Raji (cell line): ENCODE data around the gene SMYD4.

Experiments
- POLR2A ChIP-seq: IDR thresholded peaks from 2 replicates; pipeline ENCODE4 v1.6.1; 2011; ENCODE audit warnings: low read depth, low read length, control low read depth; ENCODE audit not compliant: insufficient read depth

Gene SMYD4

DNA sequence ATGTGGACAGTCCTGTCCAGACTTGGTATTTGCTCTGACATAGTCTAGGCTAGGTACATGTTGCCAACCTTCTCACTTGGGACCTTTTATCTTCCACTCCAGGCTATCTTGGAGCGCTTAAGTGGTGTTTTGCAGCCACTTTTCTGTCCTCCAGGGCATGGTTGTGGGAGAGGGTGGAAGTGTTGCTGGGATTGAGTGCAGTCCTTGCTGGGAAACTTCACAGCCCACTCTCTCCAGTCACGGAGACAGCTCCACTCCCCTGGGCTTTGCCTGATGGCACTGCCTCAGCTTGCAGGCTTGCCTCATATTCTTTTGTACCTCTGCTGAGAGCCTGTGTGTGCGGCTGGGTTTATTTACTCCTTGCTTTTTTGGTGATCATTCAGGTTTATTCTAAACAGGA lies 17.5 kb upstream of the SMYD4 start:
- TF ChIP-seq POLR2A: no peak

DNA sequence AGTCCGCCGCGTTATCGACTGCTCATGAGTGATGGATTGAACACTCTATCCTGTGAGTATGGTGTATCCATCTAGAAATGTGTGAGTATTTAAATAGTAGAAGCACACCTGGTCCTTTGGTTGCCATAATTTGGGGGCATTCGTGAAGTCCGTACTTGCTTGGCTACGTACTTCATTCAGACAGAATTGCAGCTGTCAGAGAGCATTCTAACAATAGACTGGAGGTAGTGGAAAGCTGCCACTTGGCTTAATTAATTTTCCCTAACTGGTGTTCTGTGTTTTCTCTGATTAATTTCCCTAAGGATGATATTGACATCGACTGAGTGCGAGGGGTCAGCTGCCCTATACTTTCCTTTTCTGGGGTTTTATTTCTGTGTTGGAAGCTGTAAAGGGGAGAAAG lies 14.2 kb upstream of the SMYD4 start:
- no peak for TF ChIP-seq POLR2A

DNA sequence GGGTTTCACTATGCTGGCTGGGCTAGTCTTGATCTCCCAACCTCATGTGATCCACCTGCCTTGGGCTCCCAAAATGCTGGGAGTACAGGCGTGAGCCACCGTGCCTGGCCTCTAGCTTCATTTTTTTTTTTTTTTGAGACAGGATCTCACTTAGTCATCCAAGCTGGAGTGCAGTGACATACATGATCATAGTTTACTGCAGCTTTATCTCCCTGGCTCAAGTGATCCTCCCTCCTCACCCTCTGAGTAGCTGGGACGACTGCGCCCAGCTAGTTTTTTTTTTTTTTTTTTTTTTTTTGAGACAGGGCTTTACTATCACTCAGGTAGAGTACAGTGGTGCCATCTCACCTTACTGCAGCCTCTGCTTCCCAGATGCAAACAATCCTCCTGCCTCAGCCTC lies 9.8 kb upstream of the SMYD4 start:
- TF ChIP-seq POLR2A: no peak

DNA sequence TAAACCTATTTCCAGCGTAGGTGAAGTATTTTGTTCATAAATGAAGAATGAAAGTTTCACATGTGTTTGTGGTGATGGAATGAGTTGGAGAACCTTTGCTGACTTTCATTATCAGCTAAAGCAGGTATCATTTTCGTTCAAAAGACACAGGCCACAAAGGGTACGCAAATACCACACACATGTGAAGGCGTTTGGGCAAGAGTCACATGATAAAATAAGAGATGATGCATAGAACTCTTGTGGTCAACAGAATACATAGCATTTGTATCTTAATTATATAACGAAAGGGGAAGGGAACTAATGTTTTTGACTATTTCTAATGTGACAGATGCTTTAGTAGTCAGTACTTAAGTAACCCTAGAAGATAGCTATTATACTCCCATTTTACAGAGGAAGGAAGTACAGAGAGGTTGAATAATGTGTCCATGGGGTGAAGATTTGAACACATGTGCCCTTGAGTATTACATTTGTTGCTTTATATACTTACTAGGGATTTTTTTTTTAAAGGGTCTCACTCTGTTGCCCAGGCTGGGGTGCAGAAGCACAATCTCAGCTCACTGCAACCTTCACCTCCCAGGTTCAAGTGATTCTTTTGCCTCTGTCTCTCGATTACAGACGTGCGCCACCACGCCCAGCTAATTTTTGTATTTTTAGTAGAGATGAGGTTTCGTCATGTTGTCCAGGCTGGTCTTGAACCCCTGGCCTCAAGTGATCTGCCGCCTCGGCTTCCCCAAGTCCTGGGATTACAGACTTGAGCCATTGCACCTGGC lies 4.9 kb upstream of the SMYD4 start:
- TF ChIP-seq POLR2A: no peak

DNA sequence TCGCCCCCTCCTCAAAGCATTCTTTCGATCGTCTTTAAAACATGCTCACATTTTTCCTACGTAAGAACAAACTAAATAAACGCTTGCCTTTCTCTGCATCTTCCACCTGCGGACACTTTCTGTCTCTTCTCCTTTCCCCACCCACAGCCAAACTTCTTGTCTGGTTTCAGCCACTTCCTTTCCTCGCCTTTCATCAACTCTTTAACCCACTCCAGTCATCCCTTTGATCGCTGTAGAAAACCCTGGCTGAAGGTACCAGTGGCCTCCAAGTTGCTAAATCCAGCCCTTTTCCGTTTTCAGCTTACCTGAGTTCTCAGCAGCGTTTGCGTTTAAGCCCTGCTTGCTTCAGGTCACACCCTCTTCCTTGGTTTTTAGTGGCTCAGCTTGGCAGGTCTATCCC lies 586 bp upstream of the SMYD4 start:
- no peak for TF ChIP-seq POLR2A

DNA sequence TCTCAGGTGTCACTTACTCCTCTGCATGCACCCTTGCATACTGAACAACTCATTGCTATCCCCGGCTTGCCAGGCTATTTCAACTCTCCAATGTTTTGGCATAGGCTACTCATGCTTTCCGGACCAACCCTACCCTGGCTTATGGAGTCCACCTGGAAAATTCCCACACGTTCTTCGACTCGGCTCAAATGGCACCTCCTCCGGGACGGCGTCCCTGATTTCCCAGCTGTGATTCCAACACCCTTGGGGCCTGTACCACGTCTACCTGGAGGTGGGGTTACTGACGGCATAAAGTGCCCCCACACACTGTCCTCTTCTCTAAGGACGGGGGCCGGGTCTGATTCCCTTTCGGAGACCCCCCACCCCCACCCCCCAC lies 498 bp downstream of the SMYD4 start:
- TF ChIP-seq POLR2A: no peak

DNA sequence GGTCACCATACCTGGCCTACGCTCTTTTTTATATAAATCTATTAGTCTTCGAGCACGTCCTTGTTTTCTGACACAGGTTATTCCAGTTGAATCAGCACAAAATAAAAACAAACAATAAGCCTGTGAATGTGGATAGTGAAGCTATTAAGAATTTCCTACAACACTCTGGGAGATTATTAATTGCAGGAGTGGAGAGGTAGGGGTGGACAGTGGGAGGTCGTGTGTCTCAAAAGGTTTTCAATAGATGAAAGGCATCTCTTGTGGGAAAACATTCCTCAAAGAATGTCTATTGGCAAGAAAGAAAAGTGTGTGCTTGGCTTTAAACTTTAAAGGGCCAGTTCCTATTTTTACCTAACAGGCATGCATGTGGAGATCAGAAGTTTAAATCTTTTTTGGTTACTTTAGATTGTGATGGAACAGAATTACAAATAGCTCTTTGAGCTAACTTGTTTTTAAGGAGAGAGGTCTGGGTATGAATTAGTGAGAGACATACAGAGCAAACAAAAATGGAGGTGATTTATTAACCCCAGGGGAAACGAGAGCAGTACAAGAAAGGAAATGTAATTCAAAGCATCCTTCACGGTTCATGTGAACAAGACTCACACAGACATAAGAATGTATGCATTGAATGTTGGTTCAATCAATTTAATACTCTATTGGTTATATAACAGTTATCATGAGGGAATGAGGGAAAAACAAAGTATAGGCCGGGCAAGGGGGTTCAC lies 9.0 kb downstream of the SMYD4 start:
- TF ChIP-seq POLR2A: no peak

DNA sequence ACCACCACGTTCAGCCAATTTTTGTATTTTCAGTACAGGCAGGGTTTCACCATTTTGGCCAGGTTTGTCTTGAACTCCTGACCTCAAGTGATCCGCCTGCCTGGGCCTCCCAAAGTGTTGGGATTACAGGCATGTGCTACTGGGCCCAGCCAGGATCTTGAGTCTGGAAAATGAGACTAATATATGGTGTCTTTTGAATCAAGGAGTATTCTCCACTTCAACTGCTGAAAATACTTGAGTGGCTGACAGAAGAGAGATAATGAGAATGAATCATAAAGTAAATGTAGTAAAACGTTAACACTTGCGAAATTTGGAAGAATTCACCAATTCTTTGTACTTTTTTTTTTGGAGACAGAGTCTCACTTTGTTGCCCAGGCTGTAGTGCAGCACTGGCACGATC lies 16.6 kb downstream of the SMYD4 start:
- no peak for TF ChIP-seq POLR2A

DNA sequence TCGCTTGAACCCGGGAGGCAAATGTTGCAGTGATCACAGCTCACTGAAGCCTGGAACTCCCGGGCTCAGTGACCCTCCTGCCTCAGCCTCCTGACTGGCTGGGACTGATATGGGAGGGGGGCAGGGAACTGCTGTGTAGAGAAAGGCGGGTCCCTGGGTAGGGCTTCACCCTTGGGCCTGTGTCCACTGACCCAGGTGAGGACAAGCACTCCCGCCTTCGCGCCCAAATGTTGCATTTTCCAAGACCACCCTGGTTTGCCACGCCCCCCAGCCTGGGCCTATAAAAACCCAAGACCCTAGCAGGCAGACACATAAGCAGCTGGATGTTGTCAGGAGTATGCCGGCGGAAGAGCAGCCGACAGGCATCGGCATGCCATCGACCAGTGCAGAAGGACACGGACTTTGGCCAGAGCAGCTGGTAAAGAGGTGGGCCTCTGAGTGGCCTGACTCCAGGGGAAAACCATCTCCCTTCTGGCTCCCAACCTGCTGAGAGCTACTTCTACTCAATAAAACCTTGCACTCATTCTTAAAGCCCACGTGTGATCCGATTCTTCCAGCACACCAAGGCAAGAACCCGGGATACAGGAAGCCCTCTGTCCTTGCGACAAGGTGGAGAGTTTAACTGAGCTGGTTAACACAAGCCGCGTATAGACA lies 19.1 kb downstream of the SMYD4 start:
- no peak for TF ChIP-seq POLR2A

DNA sequence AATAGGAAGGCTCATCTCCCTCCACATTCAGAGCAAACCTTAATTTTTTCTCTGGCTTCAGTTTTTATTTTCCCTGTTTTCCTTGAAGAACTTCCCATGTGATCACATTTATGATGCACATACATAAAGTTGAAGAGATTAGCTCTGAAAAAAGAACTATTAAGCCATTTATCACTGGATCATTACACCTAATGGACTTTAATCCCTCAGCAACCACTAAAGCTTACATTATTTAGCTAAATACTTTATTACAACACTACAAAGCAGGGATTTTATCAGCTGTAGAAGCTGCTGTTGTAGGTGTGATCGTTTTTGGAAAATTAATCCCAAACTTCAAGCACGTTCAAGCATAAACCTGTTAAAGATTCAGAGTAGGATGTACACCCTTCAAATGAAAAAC lies 21.1 kb downstream of the SMYD4 start:
- no peak for TF ChIP-seq POLR2A

DNA sequence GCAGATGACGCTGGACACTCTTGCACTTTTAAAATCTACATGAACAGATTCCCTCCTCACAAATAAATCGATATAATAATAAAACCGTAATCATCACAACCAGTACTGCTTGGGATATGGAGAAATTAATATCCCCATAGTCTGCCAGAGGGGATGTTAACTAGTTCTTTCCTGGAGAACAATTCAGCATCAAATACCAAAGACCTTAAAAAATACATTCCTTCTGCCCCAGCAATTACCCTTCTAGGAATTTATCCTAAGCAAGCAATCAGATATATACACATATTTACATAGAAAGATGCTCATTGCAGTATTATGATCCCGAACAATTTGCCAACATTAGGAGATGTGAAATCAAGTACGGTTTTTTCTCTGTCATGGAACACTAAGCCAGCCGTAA lies 21.8 kb downstream of the SMYD4 start:
- no peak for TF ChIP-seq POLR2A

DNA sequence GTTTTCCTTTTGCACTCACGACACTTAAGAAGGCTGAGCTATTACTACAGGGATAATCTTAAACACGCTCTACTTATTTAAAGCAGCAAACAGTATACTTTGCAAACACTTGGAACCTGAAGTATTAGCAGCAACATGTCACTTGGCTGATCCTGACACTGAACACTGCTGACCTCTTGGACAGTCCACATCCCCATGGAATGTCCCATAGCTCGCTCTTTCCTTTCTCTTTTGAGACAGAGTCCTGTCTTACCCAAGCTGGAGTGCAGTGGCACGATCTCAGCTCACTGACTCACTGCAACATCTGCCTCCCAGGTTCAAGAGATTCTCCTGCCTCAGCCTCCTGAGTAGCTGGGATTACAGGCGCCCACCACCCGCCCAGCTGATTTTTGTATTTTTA lies 26.4 kb downstream of the SMYD4 start:
- TF ChIP-seq POLR2A: no peak

DNA sequence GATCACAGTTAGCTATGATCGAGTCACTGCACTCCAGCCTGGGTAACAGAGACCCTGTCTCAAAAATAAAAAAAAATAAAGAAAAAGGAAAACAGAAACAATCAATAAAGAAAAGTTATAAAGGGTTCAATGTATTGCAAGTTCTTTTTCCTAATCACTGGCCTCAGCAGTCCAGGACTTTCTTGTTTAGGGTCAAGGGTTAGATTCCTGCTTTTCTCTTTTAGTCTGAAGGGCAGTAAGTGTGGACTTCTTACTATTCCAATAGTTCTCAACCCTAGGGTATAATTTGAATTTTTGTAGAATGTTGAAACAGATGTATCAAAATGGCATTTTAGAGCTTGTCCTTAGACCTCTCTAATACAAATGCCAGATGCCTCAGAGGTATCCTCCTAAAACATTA lies 27.3 kb downstream of the SMYD4 start:
- TF ChIP-seq POLR2A: no peak

DNA sequence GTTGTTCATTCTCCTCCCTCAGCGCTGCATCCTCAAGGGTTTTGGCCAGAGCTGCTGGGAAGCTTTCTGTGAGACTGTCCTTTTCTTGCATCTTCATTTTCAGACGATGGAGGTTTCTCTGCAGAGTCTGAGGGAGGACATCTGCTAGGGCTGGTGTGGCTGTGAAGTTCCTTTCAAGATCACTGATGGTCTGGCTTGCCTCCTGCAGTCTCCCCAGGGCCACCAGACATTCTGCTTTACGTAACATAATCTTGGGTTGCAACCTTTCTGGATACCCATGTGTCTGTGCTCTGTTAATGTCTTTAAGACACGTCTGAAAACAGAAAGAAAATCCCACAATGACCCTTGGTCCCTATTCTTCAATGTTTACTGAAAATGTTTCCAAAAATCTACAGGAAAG lies 29.0 kb downstream of the SMYD4 start:
- TF ChIP-seq POLR2A: no peak

DNA sequence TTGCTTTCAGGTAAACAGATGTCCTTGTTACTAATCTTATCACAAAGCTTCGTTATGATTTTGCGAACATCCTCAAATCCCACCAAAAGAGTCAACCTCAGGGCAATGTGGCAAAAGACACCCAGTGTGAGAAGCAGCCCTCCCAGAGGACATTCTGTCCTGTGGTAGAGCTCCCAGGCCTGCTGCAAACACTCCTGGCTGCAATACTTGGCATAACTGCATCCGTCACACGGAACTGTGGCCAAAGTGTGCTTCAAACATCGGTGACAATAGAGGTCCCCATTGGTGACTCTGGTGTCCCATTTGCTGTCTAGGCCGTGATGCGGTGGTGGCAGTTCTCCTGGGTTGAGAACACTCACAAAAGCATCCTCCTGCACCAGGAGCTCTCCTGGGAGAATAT lies 29.5 kb downstream of the SMYD4 start:
- TF ChIP-seq POLR2A: no peak

DNA sequence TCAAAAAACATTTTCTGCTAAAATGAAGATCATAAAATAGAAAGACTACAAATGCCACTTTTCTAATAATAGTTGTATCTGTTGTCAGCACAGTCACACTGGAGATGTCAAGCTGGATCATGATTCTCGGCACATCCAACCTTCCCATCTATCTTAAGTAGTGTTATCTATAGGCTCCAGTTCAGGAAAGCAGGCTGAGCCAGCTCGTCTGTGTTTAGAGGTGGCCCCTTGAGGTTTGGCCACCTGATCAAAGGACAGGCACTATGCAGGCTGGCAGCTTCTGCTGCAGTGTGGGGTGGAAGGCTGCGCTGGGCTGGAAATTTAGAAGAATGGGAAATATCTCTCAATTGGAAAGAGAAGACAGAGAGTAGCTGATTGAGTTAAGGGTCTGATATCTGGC lies 32.4 kb downstream of the SMYD4 start:
- no peak for TF ChIP-seq POLR2A
